ENCODE results near the gene EXOSC1.
A peak's percentile ranks its signal among the peaks of the same experiment; 100 is the strongest.

DNA sequence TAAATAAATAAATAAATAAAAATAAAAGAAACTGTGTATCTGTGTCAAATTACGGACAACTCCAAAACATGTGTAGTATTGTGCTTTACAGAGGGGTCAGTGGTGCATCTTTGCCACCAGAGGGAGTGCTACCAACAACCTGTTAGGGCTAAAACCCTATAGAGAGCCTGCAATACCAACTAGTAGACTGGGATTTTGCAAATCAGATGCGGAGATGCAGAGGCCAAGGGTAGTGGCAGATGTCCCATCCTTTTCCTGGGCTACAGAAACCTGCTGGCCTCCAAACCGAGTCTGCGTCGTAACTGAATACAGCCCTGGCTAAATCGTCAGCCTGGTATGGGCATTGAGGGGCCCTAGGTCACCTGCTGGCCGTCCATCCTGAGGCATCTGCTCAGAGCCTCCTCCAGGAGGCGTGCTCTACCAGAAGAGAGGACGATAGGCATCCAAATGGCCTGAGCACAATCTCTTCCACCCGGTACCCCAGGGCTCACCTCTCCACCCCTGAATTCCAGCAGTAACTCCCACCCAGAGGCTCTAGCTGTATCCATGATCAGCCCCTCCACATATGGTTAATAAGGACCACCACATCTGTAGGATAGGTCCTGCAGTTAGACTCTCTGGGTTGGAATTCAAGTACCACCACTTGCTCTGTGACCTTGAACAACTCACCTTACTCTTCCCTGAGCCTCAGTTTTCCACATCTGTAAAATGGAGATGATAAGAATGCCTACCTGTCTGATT, 38.4 kb downstream of the EXOSC1 start:
- TF ChIP-seq MAX (IDR thresholded peaks at IDR 0.05; ENCODE audit: low read depth) (no peak), CTCF (IDR thresholded peaks at IDR 0.05) (peak; percentile 96), RFX5 (IDR thresholded peaks at IDR 0.05; ENCODE audit: low read length) (no peak), EZH2phosphoT487 (IDR thresholded peaks at IDR 0.05; ENCODE audit: borderline replicate concordance, low read depth) (no peak), POLR2AphosphoS5 (IDR thresholded peaks at IDR 0.05; ENCODE audit: low read depth, low read length) (no peak), RAD21 (IDR thresholded peaks at IDR 0.05; ENCODE audit: low read length) (peak; percentile 59), REST (IDR thresholded peaks at IDR 0.05; ENCODE audit: low read depth, low read length) (no peak), EP300 (IDR thresholded peaks at IDR 0.05; ENCODE audit: borderline replicate concordance in 1 of 2, low read depth in 1 of 2, low read length in 1 of 2) (no peak), YY1 (IDR thresholded peaks at IDR 0.05; ENCODE audit: low read depth) (no peak), TAF1 (IDR thresholded peaks at IDR 0.05; ENCODE audit: borderline replicate concordance, low read depth, low read length) (no peak)
- TF ChIP-seq, protein P1, sequence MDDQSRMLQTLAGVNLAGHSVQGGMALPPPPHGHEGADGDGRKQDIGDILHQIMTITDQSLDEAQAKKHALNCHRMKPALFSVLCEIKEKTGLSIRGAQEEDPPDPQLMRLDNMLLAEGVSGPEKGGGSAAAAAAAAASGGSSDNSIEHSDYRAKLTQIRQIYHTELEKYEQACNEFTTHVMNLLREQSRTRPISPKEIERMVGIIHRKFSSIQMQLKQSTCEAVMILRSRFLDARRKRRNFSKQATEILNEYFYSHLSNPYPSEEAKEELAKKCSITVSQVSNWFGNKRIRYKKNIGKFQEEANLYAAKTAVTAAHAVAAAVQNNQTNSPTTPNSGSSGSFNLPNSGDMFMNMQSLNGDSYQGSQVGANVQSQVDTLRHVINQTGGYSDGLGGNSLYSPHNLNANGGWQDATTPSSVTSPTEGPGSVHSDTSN (IDR thresholded peaks at IDR 0.05): no peak
